Body of pancreas (tissue), 4 donors: Measurements from ENCODE around the gene TMEM156.

ENCODE experiments used
- POLR2A ChIP-seq, 3 donors: fragments of 450-650 bp; IDR thresholded peaks; one replicate each; pipeline ENCODE4 v1.6.1; 2016; ENCODE audit warnings: antibody characterized with exemption in 3 of 3, mild to moderate bottlenecking in 2 of 3
- TF ChIP-seq, protein P1 (sequence below), 7 experiments: fragments of 450-650 bp in 4 of 7; fragments of 200-600 bp in 3 of 7; sonication (generic) in 3 of 7; IDR thresholded peaks; one replicate each; pipeline ENCODE4 v1.5.1; 2016 to 2019; ENCODE audit warnings: antibody characterized with exemption in 7 of 7

DNA sequence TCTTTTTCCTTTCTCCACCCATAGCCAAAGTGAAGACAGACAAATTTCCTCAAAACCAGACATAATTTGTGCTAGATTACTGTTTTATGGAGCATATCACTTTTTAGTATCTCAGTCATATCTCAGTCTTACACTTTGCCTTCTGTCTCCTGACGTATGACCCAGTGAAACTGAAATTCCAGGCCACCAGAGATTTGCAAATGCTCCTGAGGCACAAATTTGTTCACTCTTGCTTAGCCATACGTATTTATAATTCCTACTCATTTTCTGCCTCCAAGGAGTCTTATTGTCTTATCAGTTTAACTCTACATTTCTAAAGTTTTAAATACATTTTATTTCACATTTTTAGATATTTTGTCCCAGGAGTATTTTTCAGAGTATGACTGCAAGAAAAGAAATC, 10.0 kb downstream of the TMEM156 start:
- TF ChIP-seq POLR2A (IDR thresholded peaks at IDR 0.05): no peak
- TF ChIP-seq, protein P1, sequence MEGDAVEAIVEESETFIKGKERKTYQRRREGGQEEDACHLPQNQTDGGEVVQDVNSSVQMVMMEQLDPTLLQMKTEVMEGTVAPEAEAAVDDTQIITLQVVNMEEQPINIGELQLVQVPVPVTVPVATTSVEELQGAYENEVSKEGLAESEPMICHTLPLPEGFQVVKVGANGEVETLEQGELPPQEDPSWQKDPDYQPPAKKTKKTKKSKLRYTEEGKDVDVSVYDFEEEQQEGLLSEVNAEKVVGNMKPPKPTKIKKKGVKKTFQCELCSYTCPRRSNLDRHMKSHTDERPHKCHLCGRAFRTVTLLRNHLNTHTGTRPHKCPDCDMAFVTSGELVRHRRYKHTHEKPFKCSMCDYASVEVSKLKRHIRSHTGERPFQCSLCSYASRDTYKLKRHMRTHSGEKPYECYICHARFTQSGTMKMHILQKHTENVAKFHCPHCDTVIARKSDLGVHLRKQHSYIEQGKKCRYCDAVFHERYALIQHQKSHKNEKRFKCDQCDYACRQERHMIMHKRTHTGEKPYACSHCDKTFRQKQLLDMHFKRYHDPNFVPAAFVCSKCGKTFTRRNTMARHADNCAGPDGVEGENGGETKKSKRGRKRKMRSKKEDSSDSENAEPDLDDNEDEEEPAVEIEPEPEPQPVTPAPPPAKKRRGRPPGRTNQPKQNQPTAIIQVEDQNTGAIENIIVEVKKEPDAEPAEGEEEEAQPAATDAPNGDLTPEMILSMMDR (IDR thresholded peaks at IDR 0.05): no peak
